ENCODE results near the gene NCEH1.
A peak's percentile ranks its signal among the peaks of the same experiment; 100 is the strongest.

DNA sequence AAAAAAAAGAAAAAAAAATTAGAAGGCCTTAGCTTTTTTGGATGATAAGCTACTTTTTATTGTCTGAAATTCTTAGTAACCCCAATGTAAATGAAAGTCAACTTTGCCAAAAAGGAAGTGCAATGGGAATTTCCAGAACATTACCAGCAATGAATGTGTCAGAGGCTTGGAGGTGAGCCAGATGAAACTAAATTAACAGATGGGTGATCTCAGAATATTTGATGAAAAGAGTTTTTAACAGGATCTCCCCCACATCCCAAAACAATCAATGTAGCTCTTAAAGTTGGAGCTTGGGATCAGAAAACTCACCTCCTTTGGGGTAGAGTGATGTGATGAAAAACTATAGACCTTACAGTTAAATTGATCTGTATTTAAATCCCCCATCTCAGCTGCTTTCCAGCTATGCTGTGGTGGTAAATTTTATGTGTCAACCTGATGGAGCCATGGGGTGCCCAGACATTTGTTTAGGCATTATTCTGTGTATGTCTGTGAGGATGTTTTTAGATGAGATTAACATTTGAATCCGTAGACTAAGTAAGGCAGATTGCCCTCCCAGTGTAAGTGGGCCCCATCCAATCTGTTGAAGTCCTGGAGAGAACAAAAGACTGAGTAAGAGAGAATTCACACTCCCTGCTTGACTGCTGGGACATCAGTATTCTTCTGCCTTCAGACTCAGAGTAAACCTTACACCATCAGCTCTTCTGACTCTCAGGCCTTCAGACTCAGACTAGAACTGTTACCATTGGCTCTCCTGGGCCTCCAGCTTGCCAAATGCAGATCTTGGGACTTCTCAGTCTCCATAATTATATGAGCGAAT, 103.4 kb downstream of the NCEH1 start:
- TF ChIP-seq TCF12 (IDR thresholded peaks at IDR 0.05): peak; percentile 54
- TF ChIP-seq, protein P1, sequence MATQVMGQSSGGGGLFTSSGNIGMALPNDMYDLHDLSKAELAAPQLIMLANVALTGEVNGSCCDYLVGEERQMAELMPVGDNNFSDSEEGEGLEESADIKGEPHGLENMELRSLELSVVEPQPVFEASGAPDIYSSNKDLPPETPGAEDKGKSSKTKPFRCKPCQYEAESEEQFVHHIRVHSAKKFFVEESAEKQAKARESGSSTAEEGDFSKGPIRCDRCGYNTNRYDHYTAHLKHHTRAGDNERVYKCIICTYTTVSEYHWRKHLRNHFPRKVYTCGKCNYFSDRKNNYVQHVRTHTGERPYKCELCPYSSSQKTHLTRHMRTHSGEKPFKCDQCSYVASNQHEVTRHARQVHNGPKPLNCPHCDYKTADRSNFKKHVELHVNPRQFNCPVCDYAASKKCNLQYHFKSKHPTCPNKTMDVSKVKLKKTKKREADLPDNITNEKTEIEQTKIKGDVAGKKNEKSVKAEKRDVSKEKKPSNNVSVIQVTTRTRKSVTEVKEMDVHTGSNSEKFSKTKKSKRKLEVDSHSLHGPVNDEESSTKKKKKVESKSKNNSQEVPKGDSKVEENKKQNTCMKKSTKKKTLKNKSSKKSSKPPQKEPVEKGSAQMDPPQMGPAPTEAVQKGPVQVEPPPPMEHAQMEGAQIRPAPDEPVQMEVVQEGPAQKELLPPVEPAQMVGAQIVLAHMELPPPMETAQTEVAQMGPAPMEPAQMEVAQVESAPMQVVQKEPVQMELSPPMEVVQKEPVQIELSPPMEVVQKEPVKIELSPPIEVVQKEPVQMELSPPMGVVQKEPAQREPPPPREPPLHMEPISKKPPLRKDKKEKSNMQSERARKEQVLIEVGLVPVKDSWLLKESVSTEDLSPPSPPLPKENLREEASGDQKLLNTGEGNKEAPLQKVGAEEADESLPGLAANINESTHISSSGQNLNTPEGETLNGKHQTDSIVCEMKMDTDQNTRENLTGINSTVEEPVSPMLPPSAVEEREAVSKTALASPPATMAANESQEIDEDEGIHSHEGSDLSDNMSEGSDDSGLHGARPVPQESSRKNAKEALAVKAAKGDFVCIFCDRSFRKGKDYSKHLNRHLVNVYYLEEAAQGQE (IDR thresholded peaks at IDR 0.05; ENCODE audit: low read depth, low read length): no peak
- TF ChIP-seq, protein P2, sequence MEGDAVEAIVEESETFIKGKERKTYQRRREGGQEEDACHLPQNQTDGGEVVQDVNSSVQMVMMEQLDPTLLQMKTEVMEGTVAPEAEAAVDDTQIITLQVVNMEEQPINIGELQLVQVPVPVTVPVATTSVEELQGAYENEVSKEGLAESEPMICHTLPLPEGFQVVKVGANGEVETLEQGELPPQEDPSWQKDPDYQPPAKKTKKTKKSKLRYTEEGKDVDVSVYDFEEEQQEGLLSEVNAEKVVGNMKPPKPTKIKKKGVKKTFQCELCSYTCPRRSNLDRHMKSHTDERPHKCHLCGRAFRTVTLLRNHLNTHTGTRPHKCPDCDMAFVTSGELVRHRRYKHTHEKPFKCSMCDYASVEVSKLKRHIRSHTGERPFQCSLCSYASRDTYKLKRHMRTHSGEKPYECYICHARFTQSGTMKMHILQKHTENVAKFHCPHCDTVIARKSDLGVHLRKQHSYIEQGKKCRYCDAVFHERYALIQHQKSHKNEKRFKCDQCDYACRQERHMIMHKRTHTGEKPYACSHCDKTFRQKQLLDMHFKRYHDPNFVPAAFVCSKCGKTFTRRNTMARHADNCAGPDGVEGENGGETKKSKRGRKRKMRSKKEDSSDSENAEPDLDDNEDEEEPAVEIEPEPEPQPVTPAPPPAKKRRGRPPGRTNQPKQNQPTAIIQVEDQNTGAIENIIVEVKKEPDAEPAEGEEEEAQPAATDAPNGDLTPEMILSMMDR (IDR thresholded peaks at IDR 0.05): no peak
- TF ChIP-seq, protein P3, sequence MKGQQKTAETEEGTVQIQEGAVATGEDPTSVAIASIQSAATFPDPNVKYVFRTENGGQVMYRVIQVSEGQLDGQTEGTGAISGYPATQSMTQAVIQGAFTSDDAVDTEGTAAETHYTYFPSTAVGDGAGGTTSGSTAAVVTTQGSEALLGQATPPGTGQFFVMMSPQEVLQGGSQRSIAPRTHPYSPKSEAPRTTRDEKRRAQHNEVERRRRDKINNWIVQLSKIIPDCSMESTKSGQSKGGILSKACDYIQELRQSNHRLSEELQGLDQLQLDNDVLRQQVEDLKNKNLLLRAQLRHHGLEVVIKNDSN (IDR thresholded peaks at IDR 0.05; ENCODE audit: borderline replicate concordance, low read depth): no peak
- no peak for TF ChIP-seq RXRA (IDR thresholded peaks at IDR 0.05; ENCODE audit: borderline replicate concordance, low read depth)
- TF ChIP-seq POLR2AphosphoS5 (IDR thresholded peaks at IDR 0.05; ENCODE audit: low read depth, low read length): no peak
- no peak for TF ChIP-seq RAD21 (IDR thresholded peaks at IDR 0.05; ENCODE audit: low read length)
- TF ChIP-seq TAF1 (IDR thresholded peaks at IDR 0.05; ENCODE audit: borderline replicate concordance, low read depth, low read length): no peak
- TF ChIP-seq NRF1 (IDR thresholded peaks at IDR 0.05; ENCODE audit: low read depth, low read length): no peak
- TF ChIP-seq CHD2 (IDR thresholded peaks at IDR 0.05; ENCODE audit: low read length, partially characterized antibody): no peak
- TF ChIP-seq GABPA (IDR thresholded peaks at IDR 0.05; ENCODE audit: low read depth): no peak
- no peak for TF ChIP-seq GATA2 (CRISPR knock-in tag; IDR thresholded peaks at IDR 0.05)
- TF ChIP-seq EZH2phosphoT487 (IDR thresholded peaks at IDR 0.05; ENCODE audit: borderline replicate concordance, low read depth): no peak
- no peak for TF ChIP-seq YY1 (IDR thresholded peaks at IDR 0.05; ENCODE audit: low read depth)
